HCT116 (cell line): ENCODE data around the gene INO80C. TPM values are rescaled to one million over a fixed set of nuclear protein-coding genes. Genes with fewer than 3 reads are reported as not detected.

Experiments
- ATAC-seq: fragments of 200-7000 bp; cut with Tn5 transposase; 2 replicates; pipeline ENCODE4 v1.9.1; 2020; ENCODE audit warnings: mild to moderate bottlenecking, moderate library complexity
- BruUV-seq: library from RNA; stranded (reverse); fragments of 400-500 nt; replicated peaks from 2 replicates; lab custom pipeline; 2021; lab: Mats Ljungman, UMichigan
- CTCF ChIA-PET: fragments of 300-600 bp; sonication (Branson Sonifier 250); formaldehyde crosslinking; loops from one replicate; lab custom pipeline; 2021; ENCODE audit warnings: antibody characterized with exemption; lab: Charles Lee
- POLR2A ChIA-PET: fragments of 300-600, 350-600 bp; sonication (Branson Sonifier 250); formaldehyde crosslinking; loops from one replicate; lab custom pipeline; 2021; ENCODE audit warnings: antibody characterized with exemption; lab: Charles Lee
- RAD21 ChIA-PET, 2 experiments: fragments of 300-600 bp; sonication (Branson Sonifier 250); formaldehyde crosslinking; loops; one replicate each; lab custom pipeline; 2023; ENCODE audit warnings: low total read pairs in 2 of 2; ENCODE audit not compliant: uncharacterized antibody in 2 of 2, unreplicated experiment in 2 of 2, low non-redundant PET in 1 of 2; lab: Charles Lee
- DNase-seq: peaks from one replicate; pipeline ENCODE4 v3.0.0-alpha.2; 2010; ENCODE audit warnings: low read depth, low spot score
- H2AFZ ChIP-seq: fragments of 200-600 bp; shearing (Covaris generic), sonication (generic); 2 replicates; pipeline ENCODE4 v1.6.1; 2017; ENCODE audit warnings: low read depth, mixed run types, mixed read lengths, antibody characterized with exemption, low read length; ENCODE audit not compliant: poor library complexity, severe bottlenecking
- H3K27ac ChIP-seq: 2 replicates; pipeline ENCODE4 v1.5.1; 2012; ENCODE audit warnings: low read depth, low read length
- H3K27me3 ChIP-seq: fragments of 200-600 bp; sonication (generic); 2 replicates; pipeline ENCODE4 v1.6.1; 2016; ENCODE audit warnings: mixed run types, low read length, mixed read lengths; ENCODE audit not compliant: insufficient read depth
- H3K36me3 ChIP-seq, 2 experiments: fragments of 200-500 bp in 1 of 2; fragments of 200-600 bp in 1 of 2; sonication (Bioruptor generic) in 1 of 2; sonication (generic) in 1 of 2; 2 replicates each; pipeline versions ENCODE4 v1.5.1 to v1.6.1; 2014 to 2016; ENCODE audit warnings: low read length in 2 of 2, inconsistent platforms in 1 of 2, mixed read lengths in 1 of 2, mixed run types in 1 of 2; ENCODE audit not compliant: insufficient read depth in 2 of 2, control insufficient read depth in 1 of 2
- H3K4me1 ChIP-seq, 2 experiments: fragments of 200-600 bp in 1 of 2; sonication (generic) in 1 of 2; 2 replicates each; pipeline versions ENCODE4 v1.5.1 to v1.6.1; 2012 to 2017; ENCODE audit warnings: low read length in 2 of 2, inconsistent platforms in 1 of 2, mild to moderate bottlenecking in 1 of 2, mixed read lengths in 1 of 2, mixed run types in 1 of 2, moderate library complexity in 1 of 2; ENCODE audit not compliant: insufficient read depth in 2 of 2, control insufficient read depth in 1 of 2
- H3K4me2 ChIP-seq: fragments of 200-600 bp; sonication (generic); 2 replicates; pipeline ENCODE4 v1.6.1; 2017; ENCODE audit warnings: mixed run types, low read length, mixed read lengths
- H3K4me3 ChIP-seq, 2 experiments: fragments of 200-600 bp in 1 of 2; sonication (generic) in 1 of 2; replicated peaks in 1 of 2; 2 replicates each; pipeline ENCODE4 v1.5.1; 2011 to 2016; ENCODE audit warnings: low read length in 2 of 2, control low read depth in 1 of 2, low read depth in 1 of 2, mild to moderate bottlenecking in 1 of 2, mixed read lengths in 1 of 2, mixed run types in 1 of 2
- H3K79me2 ChIP-seq: fragments of 200-600 bp; sonication (generic); 2 replicates; pipeline ENCODE4 v1.6.1; 2017; ENCODE audit warnings: mild to moderate bottlenecking, mixed run types, low read length, moderate library complexity, mixed read lengths; ENCODE audit not compliant: insufficient read depth
- H3K9ac ChIP-seq: fragments of 200-600 bp; sonication (generic); 2 replicates; pipeline ENCODE4 v1.6.1; 2016; ENCODE audit warnings: low read length, mixed read lengths
- H3K9me2 ChIP-seq: fragments of 200-600 bp; sonication (generic), shearing (Covaris generic); 2 replicates; pipeline ENCODE4 v1.6.1; 2017; ENCODE audit warnings: mixed run types, mild to moderate bottlenecking, moderate library complexity; ENCODE audit not compliant: insufficient read depth
- H3K9me3 ChIP-seq, 2 experiments: fragments of 200-500 bp in 1 of 2; fragments of 200-600 bp in 1 of 2; sonication (Bioruptor generic) in 1 of 2; sonication (generic) in 1 of 2; 2 replicates each; pipeline ENCODE4 v1.6.1; 2014 to 2017; ENCODE audit warnings: low read length in 2 of 2, mixed read lengths in 2 of 2, inconsistent platforms in 1 of 2, low read depth in 1 of 2, mild to moderate bottlenecking in 1 of 2, mixed run types in 1 of 2, moderate library complexity in 1 of 2; ENCODE audit not compliant: control insufficient read depth in 1 of 2, insufficient read depth in 1 of 2
- H4K20me1 ChIP-seq: fragments of 200-600 bp; sonication (generic), shearing (Covaris generic); 2 replicates; pipeline ENCODE4 v1.6.1; 2017; ENCODE audit warnings: mixed run types, mild to moderate bottlenecking, moderate library complexity; ENCODE audit not compliant: insufficient read depth
- ATF3 ChIP-seq: IDR thresholded peaks from 2 replicates; pipeline ENCODE4 v1.6.1; 2012
- CBX3 ChIP-seq: IDR thresholded peaks from 2 replicates; pipeline ENCODE4 v1.6.1; 2012; ENCODE audit warnings: low read depth
- EGR1 ChIP-seq: IDR thresholded peaks from 2 replicates; pipeline ENCODE4 v1.6.1; 2012; ENCODE audit warnings: low read depth
- ELF1 ChIP-seq: IDR thresholded peaks from 2 replicates; pipeline ENCODE4 v1.6.1; 2012; ENCODE audit warnings: low read depth, borderline replicate concordance
- EZH2 ChIP-seq: fragments of 200-600 bp; sonication (generic); IDR thresholded peaks from 2 replicates; pipeline ENCODE4 v1.6.1; 2017; ENCODE audit warnings: antibody characterized with exemption, mixed run types
- POLR2AphosphoS5 ChIP-seq: IDR thresholded peaks from 2 replicates; pipeline ENCODE4 v1.6.1; 2011; ENCODE audit warnings: mild to moderate bottlenecking, low read depth, low read length, moderate library complexity
- REST ChIP-seq: IDR thresholded peaks from 2 replicates; pipeline ENCODE4 v1.6.1; 2012; ENCODE audit warnings: low read depth
- SRF ChIP-seq: IDR thresholded peaks from 2 replicates; pipeline ENCODE4 v1.6.1; 2012; ENCODE audit warnings: low read depth
- intact Hi-C: fragments of 100-400 bp; cut with micrococcal nuclease; formaldehyde crosslinking; loops from 2 replicates; pipeline ENCODE4 v1.10.0; 2022
- total RNA-seq: library from RNA; stranded (reverse); gene quantifications from one replicate; pipeline ENCODE4 v1.2.1, GENCODE V29; 2021; ENCODE audit not compliant: unreplicated experiment
- TF ChIP-seq, protein P1 (sequence below): IDR thresholded peaks from 2 replicates; pipeline ENCODE4 v1.6.1; 2012

Gene INO80C
- total RNA-seq, 1 experiment from 2014 or later, result 30.7 TPM

DNA sequence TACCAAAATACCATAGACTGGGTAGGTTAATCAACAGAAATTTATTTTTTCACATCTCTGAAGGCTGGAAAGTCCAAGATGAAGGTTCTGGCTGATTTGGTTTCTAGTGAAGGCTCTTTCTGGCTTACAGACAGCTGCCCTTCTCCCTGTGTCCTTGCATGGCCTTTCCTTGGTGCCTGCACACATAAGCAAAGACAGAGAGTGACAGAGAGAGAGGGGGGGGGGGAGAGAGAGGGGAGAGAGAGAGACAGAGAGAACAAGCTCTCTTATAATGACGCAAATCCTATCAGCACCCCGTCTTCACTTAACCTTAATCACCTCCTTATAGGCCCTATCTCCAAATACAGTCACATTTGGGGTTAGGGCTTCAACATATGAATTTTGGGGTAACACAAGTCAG is 53.9 kb downstream of the INO80C start:
- ChIA-PET CTCF (no interaction called here), RAD21 (no interaction called here), POLR2A (no interaction called here)
- Histone ChIP-seq H2AFZ (no peak overlapping the region), H3K9me2 (no peaks in the 10 kb centered on the region), H4K20me1 (no peaks in the 10 kb centered on the region), H3K4me1 (no peaks in the 10 kb centered on the region), H3K79me2 (no peaks in the 10 kb centered on the region), H3K9ac (no peak overlapping the region), H3K27ac (no peak overlapping the region), H3K9me3 (no peaks in the 10 kb centered on the region), H3K36me3 (no peaks in the 10 kb centered on the region), H3K27me3 (no peaks in the 10 kb centered on the region), H3K4me3 (no peak overlapping the region), H3K4me2 (no peak overlapping the region)
- ATAC-seq, result no peak
- no peak for TF ChIP-seq EZH2
- no peak for TF ChIP-seq ELF1
- TF ChIP-seq CBX3, result no peak
- TF ChIP-seq SRF, result no peak
- TF ChIP-seq, protein P1, sequence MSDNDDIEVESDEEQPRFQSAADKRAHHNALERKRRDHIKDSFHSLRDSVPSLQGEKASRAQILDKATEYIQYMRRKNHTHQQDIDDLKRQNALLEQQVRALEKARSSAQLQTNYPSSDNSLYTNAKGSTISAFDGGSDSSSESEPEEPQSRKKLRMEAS, result no peak
- TF ChIP-seq EGR1, result no peak
- no peak for TF ChIP-seq ATF3
- no peak for TF ChIP-seq POLR2AphosphoS5
- TF ChIP-seq REST, result no peak
- intact Hi-C loops, result no loop called here
- no TSS peak for BruUV-seq
- DNase-seq, result no peak
